ENCODE results near the gene CPOX.
"Not testable (repeated sequence)": the region's sequence is repeated elsewhere in the genome, so short reads cannot be mapped to it uniquely, and the experiment has no call there.

The CPOX gene

DNA sequence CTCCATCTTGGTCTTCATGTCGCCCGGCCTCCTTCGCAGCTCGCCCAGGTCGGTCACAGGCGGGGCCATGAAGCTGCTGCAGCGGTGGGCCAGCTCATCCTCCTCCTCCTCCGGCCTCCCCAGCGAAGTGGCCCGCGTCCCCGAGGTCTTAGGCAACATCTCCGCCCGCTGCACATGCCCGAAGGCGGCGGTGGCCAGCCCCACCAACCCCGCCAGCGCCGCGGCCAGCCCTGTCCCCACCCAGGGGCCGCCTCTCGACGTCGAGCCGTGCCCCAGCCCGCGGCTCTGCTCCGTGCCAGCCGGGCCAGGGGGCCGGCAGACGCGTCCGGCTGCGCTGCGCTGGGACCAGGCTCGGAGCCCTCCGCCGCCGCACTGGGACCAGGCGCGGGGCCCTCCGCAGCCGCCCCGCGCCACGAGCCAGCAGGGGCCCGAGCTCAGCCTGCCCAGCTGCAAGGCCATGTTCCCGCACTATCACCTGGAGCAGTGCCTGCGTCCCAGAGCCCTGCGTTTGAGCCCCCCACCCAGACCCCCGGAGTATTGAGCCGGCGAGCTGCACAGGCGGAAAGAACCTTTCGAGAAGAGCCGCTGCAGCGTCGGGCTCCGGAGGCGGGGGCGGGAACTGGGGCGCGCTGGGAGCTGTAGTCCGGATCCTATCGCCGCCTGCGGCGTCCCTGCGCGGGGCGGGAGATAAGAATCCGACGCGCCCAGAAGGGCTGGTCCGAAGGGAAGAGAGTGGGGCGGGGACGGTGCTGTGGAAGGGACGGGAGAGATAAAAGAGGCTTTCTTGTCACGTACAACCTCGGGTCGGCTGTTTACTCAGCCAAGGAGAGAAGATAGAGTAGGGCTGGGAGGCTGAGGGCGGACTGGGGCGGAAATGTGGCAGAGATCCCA is at the start of gene CPOX:
Gene CPOX (minus strand): TSS at position 566 of the 891 bp plus-strand sequence. CDS start 107 bp downstream, at position 459.
- peak; percentile 93 for DNase-seq

- DNase-seq: not testable (repeated sequence)
Measured at GRCh38 chr3:98642769-98643168, 49.4 kb upstream of the CPOX start.

DNA sequence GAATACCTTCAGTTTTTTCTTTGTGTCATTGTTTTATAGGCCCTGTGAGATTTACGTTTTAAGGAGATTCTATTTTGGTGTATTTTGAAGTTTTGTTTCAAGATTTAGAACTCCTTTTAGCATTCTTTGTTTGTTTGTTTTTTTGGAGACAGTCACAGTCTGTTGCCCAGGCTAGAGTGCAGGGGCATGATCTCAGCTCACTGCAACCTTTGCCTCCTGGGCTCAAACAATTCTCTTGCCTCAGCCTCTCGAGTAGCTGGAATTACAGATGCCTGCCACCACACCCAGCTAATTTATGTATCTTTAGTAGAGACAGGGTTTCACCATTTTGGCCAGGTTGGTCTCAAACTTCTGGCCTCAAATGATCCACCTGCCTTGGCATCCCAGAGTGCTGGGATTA is 48.3 kb upstream of the CPOX start:
- not testable (repeated sequence) for DNase-seq

DNA sequence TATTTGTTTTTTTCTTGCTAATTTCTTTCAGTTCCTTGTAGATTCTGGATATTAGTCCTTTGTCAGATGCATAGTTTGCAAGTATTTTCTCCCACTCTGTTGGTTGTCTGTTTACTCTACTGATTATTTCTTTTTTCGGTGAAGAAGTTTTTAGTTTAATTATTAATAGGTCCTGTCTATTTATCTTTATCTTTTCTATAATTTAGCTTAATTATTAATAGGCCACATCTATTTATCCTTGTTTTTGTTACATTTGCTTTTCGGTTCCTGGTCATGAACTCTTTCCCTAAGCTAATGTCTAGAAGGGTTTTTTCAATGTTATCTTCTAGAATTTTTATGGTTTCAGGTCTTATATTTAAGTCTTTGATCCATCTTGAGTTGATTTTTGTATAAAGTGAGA is 45.1 kb upstream of the CPOX start:
- not testable (repeated sequence) for DNase-seq

DNA sequence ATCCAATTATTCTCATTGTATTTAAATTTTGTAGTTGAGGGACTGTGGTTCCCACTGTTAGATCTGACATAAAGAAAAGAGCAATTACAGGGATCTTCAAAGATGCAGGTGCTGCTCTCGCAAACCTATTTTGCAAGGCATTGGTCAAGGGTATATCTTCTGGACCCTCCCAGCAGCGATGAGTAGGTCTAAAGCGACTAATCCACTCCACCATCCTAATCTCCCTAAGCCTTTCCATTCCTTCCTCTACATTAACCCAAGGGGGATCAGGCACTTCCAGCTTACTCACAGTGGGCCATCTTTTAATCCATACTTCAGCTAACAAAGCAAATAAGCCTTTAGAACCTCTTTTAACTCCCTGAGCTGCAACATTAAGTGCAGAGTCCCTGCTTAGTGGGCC is 37.0 kb upstream of the CPOX start:
- no peak for DNase-seq

DNA sequence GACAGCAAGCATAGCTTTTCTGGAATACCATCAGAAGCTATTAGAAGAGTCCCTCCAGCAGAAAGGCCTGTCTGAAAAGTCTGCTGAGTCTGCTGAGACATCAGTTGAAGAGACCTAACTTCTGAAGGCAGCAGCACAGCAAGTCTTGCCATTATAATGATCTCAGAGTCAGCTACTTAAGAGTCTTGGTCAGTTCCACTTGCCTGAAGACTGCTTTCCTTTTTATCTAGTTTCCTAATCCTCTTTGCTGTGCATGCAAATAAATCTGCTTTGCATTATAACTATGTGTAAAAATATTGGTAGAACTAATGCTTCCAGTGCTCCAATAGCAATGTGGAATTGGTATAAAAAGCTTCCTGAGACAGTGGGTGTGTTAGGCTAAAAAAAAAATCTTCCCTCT is 34.9 kb upstream of the CPOX start:
- no peak for DNase-seq

- no peak for DNase-seq
Measured at GRCh38 chr3:98626151-98626550, 32.7 kb upstream of the CPOX start.

DNA sequence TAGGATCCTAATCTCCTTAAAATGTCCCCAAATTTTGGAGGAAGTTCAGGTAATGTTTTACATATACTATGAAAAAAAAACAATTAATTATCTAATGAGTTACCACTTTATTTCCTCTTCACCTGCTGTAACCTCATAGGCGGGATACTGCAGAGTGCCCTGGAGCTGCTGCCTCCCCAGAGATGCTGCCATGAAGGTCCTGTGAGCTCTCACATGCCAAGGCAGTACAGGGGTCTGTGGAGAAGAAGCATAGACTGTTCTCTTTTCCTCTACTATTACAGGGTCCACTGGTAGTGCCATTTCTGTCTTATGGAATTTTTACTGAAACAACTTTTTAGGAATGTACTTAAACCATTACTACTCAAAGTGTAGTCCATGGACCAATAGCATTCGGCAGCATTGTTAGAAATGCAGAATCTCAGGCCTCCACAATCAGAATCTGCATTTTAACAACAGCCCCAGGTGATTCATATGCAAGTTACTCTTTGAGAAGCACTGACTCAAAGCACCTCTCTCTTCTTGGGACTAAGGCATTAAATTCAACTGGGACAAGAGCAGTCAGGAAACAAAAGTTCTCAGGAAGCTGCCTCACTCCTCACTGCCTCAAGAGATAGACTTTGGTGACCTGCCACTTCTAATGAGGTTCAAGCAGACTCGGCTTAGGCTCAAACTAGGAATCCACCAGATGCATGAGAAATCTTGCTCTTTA is 30.3 kb upstream of the CPOX start:
- no peak for DNase-seq

DNA sequence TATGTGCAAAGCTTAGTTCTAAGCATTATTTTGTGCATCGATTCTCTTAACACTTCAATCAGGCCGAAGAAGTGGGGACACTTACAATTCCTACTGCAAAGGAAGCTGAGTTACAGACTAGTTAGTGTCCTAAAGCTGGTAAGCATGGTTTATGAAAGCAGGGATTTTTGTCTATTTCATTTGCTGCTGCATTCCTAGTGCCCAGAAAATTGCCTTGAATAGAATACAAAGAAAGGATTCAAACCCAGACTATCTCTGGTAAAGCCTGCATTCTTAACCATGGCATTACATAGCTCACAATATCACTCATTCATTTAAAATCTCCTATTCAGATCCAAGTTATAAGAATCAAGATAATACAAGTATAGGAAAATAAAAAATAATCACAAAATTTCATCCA is 24.4 kb upstream of the CPOX start:
- DNase-seq: no peak

GRCh38 chr3:98613616-98614015 is 20.2 kb upstream of the CPOX start:
- DNase-seq: no peak

DNA sequence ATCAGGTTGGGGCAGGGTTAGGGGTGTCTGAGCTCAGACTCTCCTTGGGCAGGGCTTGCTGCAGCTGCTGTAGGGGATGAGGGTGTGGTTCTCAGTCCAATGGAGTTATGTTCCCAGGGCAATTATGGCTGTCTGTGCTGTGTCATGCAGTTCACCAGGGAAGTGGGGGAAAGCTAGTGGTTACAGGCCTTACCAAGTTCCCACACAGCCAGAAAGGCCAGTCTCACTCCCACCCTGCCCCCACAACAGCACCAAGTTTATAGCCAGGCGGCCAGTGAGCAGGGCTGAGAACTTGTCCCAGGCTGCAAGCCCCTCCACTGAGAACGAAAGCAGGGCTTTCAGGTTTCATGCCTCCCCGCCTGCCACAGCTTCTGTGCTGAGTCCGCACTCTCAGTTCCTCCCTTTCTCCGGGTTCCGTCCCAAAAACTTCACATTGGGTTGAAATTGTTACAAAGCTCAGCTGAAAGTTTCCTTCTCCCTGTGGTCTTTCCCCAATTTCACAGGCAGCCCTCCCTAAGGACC is 19.6 kb upstream of the CPOX start:
- DNase-seq: peak; percentile 62

- no peak for DNase-seq
Measured at GRCh38 chr3:98612587-98612986, 19.2 kb upstream of the CPOX start.

GRCh38 chr3:98608029-98608428 is 14.6 kb upstream of the CPOX start:
- no peak for DNase-seq

GRCh38 chr3:98603580-98603979 is 10.2 kb upstream of the CPOX start:
- DNase-seq: no peak

DNA sequence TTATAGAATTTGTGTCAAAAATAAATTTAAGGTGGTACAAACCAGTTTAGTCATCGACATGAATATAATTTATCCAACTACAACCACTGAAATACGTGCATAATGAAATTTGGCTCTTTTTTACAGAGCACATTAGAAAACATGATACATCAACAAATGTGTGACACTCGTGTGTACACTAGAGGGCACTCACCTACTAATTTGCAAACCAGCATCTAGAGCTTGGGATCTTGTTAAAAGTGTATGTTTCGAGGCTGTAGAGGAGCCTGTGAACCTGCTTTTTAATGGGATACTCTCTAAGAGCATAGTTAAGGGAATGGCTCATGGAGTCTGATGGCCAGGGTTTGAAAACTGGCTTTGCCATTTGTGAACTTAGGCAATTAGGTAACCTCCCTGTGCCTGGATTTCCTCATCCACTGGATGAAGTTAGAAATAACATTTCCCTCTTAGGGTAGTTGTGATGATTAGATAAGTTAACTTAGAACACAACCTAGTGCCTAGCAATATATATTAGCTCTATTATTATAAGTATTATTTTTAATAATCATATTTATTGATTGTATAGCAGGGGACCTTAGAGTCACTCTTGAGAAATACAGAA is 8.8 kb upstream of the CPOX start:
- peak; percentile 69 for DNase-seq

- DNase-seq: no peak
Measured at GRCh38 chr3:98601180-98601579, 7.8 kb upstream of the CPOX start.

GRCh38 chr3:98600412-98601095 is 7.1 kb upstream of the CPOX start:
- DNase-seq: peak; percentile 80

GRCh38 chr3:98599647-98600411 is 6.4 kb upstream of the CPOX start:
- peak; percentile 58 for DNase-seq

DNA sequence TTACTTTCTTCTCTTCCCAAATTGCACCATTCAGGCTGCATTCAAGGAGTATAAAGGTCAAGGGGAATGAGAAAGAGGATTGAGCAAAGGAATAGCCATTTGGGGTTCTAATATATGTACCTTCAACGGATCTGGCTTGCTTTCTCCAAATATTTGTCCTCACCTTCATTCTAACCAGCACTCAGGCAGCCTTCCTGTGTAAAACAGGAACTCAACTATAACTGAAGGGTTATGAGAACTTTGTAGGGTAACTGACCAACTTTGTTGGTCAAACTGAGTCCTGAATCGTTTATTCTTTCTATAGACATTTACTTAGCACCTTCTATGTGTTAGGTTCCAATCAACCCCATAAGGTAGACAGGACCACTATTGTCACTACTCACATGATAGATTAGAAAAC is 5.1 kb upstream of the CPOX start:
- no peak for DNase-seq

GRCh38 chr3:98596541-98597500 is 3.4 kb upstream of the CPOX start:
- DNase-seq: peak; percentile 67

GRCh38 chr3:98596087-98596486 is 2.7 kb upstream of the CPOX start:
- DNase-seq: no peak

Measured in suppressor macrophage treated with lipopolysaccharide for 4 hours (primary cell).